ENCODE data around the gene ZDHHC4.

The ZDHHC4 gene

DNA sequence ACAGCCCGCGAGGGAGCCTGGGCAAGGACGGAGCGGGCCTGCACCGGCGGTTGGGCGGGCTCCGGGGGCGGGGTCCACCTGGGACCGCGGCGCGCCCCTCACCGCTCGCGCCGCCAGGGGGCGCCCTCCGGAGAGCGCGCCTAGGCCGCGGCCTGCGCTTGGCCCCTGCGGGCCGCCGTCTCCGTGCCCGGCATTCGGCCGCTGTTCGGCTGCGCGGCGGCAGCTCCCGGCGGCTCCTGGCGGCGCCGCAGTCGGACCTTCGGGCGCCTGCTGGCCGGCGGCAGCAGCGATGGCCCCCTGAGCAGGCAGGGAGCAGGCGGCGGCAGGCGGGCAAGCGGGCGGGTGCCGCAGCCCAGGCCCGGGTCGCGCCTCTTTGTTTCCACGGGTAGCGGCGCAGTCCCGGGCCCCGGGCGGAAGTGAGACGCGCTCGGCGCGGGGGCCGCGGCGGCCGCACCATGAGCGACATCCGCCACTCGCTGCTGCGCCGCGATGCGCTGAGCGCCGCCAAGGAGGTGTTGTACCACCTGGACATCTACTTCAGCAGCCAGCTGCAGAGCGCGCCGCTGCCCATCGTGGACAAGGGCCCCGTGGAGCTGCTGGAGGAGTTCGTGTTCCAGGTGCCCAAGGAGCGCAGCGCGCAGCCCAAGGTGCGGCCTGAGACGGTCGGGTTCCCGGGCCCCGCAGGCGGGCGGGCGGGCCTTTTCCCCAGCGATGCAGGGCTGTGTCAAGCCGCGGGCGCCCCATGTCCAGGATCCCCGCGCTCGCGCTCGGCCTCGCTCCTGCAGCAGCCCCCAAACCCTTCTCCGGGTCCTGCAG lies 12.8 kb downstream of the ZDHHC4 start, which contains the start of gene INTS15 (continued):
- no peak for TF ChIP-seq MEIS1 (CRISPR knock-in tag; IDR thresholded peaks at IDR 0.05; ENCODE audit: borderline replicate concordance)
- TF ChIP-seq, protein P1, sequence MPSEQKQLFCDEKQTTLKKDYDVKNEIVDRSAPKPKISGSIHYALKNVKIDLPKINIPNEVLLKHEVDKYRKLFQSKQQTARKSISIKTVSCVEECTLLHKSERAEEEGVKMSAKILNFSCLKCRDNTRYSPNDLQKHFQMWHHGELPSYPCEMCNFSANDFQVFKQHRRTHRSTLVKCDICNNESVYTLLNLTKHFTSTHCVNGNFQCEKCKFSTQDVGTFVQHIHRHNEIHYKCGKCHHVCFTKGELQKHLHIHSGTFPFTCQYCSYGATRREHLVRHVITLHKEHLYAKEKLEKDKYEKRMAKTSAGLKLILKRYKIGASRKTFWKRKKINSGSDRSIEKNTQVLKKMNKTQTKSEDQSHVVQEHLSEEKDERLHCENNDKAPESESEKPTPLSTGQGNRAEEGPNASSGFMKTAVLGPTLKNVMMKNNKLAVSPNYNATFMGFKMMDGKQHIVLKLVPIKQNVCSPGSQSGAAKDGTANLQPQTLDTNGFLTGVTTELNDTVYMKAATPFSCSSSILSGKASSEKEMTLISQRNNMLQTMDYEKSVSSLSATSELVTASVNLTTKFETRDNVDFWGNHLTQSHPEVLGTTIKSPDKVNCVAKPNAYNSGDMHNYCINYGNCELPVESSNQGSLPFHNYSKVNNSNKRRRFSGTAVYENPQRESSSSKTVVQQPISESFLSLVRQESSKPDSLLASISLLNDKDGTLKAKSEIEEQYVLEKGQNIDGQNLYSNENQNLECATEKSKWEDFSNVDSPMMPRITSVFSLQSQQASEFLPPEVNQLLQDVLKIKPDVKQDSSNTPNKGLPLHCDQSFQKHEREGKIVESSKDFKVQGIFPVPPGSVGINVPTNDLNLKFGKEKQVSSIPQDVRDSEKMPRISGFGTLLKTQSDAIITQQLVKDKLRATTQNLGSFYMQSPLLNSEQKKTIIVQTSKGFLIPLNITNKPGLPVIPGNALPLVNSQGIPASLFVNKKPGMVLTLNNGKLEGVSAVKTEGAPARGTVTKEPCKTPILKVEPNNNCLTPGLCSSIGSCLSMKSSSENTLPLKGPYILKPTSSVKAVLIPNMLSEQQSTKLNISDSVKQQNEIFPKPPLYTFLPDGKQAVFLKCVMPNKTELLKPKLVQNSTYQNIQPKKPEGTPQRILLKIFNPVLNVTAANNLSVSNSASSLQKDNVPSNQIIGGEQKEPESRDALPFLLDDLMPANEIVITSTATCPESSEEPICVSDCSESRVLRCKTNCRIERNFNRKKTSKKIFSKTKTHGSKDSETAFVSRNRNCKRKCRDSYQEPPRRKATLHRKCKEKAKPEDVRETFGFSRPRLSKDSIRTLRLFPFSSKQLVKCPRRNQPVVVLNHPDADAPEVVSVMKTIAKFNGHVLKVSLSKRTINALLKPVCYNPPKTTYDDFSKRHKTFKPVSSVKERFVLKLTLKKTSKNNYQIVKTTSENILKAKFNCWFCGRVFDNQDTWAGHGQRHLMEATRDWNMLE (tag by site-specific recombination; conservative IDR thresholded peaks at IDR 0.05; ENCODE audit: low read depth): no peak
- TF ChIP-seq ZNF571 (tag by site-specific recombination; IDR thresholded peaks at IDR 0.05): no peak
- TF ChIP-seq RBAK (tag by site-specific recombination; IDR thresholded peaks at IDR 0.05): no peak
- TF ChIP-seq ZNF529 (tag by site-specific recombination; IDR thresholded peaks at IDR 0.05; ENCODE audit: insufficient replicate concordance): no peak
- TF ChIP-seq ZFP37 (tag by site-specific recombination; IDR thresholded peaks at IDR 0.05): peak; percentile 66; the same call in 1 of the 2 replicates
- TF ChIP-seq ZNF138 (tag by site-specific recombination; IDR thresholded peaks at IDR 0.05; ENCODE audit: borderline replicate concordance): no peak
- TF ChIP-seq, protein P2, sequence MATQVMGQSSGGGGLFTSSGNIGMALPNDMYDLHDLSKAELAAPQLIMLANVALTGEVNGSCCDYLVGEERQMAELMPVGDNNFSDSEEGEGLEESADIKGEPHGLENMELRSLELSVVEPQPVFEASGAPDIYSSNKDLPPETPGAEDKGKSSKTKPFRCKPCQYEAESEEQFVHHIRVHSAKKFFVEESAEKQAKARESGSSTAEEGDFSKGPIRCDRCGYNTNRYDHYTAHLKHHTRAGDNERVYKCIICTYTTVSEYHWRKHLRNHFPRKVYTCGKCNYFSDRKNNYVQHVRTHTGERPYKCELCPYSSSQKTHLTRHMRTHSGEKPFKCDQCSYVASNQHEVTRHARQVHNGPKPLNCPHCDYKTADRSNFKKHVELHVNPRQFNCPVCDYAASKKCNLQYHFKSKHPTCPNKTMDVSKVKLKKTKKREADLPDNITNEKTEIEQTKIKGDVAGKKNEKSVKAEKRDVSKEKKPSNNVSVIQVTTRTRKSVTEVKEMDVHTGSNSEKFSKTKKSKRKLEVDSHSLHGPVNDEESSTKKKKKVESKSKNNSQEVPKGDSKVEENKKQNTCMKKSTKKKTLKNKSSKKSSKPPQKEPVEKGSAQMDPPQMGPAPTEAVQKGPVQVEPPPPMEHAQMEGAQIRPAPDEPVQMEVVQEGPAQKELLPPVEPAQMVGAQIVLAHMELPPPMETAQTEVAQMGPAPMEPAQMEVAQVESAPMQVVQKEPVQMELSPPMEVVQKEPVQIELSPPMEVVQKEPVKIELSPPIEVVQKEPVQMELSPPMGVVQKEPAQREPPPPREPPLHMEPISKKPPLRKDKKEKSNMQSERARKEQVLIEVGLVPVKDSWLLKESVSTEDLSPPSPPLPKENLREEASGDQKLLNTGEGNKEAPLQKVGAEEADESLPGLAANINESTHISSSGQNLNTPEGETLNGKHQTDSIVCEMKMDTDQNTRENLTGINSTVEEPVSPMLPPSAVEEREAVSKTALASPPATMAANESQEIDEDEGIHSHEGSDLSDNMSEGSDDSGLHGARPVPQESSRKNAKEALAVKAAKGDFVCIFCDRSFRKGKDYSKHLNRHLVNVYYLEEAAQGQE (tag by site-specific recombination; IDR thresholded peaks at IDR 0.05): no peak
- TF ChIP-seq, protein P3, sequence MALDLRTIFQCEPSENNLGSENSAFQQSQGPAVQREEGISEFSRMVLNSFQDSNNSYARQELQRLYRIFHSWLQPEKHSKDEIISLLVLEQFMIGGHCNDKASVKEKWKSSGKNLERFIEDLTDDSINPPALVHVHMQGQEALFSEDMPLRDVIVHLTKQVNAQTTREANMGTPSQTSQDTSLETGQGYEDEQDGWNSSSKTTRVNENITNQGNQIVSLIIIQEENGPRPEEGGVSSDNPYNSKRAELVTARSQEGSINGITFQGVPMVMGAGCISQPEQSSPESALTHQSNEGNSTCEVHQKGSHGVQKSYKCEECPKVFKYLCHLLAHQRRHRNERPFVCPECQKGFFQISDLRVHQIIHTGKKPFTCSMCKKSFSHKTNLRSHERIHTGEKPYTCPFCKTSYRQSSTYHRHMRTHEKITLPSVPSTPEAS (tag by site-specific recombination; IDR thresholded peaks at IDR 0.05): no peak
- TF ChIP-seq, protein P4, sequence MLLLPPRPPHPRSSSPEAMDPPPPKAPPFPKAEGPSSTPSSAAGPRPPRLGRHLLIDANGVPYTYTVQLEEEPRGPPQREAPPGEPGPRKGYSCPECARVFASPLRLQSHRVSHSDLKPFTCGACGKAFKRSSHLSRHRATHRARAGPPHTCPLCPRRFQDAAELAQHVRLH (tag by site-specific recombination; IDR thresholded peaks at IDR 0.05): no peak
- TF ChIP-seq ZNF214 (tag by site-specific recombination; IDR thresholded peaks at IDR 0.05; ENCODE audit: borderline replicate concordance): no peak
- no peak; the same call in 1 of the 2 replicates for TF ChIP-seq ZNF626 (tag by site-specific recombination; IDR thresholded peaks at IDR 0.05)
- TF ChIP-seq ZNF658 (tag by site-specific recombination; IDR thresholded peaks at IDR 0.05): no peak
- no peak for TF ChIP-seq ZNF174 (tag by site-specific recombination; IDR thresholded peaks at IDR 0.05)
- TF ChIP-seq, protein P5, sequence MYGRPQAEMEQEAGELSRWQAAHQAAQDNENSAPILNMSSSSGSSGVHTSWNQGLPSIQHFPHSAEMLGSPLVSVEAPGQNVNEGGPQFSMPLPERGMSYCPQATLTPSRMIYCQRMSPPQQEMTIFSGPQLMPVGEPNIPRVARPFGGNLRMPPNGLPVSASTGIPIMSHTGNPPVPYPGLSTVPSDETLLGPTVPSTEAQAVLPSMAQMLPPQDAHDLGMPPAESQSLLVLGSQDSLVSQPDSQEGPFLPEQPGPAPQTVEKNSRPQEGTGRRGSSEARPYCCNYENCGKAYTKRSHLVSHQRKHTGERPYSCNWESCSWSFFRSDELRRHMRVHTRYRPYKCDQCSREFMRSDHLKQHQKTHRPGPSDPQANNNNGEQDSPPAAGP (tag by site-specific recombination; IDR thresholded peaks at IDR 0.05): no peak
- no peak for TF ChIP-seq ZNF311 (tag by site-specific recombination; IDR thresholded peaks at IDR 0.05; ENCODE audit: borderline replicate concordance)
- no peak for TF ChIP-seq ZNF133 (tag by site-specific recombination; IDR thresholded peaks at IDR 0.05)
- no peak for TF ChIP-seq BCL11B (tag by site-specific recombination; IDR thresholded peaks at IDR 0.05; ENCODE audit: low read depth)
- no peak for TF ChIP-seq ZNF155 (tag by site-specific recombination; IDR thresholded peaks at IDR 0.05)
- TF ChIP-seq SP3 (tag by site-specific recombination; IDR thresholded peaks at IDR 0.05): no peak
- TF ChIP-seq, protein P6, sequence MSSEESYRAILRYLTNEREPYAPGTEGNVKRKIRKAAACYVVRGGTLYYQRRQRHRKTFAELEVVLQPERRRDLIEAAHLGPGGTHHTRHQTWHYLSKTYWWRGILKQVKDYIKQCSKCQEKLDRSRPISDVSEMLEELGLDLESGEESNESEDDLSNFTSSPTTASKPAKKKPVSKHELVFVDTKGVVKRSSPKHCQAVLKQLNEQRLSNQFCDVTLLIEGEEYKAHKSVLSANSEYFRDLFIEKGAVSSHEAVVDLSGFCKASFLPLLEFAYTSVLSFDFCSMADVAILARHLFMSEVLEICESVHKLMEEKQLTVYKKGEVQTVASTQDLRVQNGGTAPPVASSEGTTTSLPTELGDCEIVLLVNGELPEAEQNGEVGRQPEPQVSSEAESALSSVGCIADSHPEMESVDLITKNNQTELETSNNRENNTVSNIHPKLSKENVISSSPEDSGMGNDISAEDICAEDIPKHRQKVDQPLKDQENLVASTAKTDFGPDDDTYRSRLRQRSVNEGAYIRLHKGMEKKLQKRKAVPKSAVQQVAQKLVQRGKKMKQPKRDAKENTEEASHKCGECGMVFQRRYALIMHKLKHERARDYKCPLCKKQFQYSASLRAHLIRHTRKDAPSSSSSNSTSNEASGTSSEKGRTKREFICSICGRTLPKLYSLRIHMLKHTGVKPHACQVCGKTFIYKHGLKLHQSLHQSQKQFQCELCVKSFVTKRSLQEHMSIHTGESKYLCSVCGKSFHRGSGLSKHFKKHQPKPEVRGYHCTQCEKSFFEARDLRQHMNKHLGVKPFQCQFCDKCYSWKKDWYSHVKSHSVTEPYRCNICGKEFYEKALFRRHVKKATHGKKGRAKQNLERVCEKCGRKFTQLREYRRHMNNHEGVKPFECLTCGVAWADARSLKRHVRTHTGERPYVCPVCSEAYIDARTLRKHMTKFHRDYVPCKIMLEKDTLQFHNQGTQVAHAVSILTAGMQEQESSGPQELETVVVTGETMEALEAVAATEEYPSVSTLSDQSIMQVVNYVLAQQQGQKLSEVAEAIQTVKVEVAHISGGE (tag by site-specific recombination; conservative IDR thresholded peaks at IDR 0.05; ENCODE audit: low read depth): peak; percentile 58; the same call in 1 of the 2 replicates

Data from HEK293 (cell line).